IMR-90 (cell line): ENCODE data around the gene GRM8. TPM values are rescaled to one million over a fixed set of nuclear protein-coding genes. Genes with fewer than 3 reads are reported as not detected.

Source experiments
- ATAC-seq: fragments of 200-7000 bp; cut with Tn5 transposase; 2 replicates; pipeline ENCODE4 v1.9.1; 2020; ENCODE audit warnings: low read depth, mild to moderate bottlenecking, moderate library complexity
- BruUV-seq: library from RNA; stranded (reverse); fragments of 400-500 nt; replicated peaks from 2 replicates; lab custom pipeline; 2021; lab: Mats Ljungman, UMichigan
- CTCF ChIA-PET: fragments of 300-600 bp; formaldehyde crosslinking; extraction: SDS; loops from one replicate; lab custom pipeline; 2021; ENCODE audit warnings: antibody characterized with exemption; lab: Yijun Ruan, JAX
- POLR2A ChIA-PET: fragments of 300-600 bp; sonication (Branson Sonifier 250); formaldehyde crosslinking; loops from one replicate; lab custom pipeline; 2022; ENCODE audit warnings: antibody characterized with exemption; ENCODE audit not compliant: unreplicated experiment; lab: Charles Lee
- DNase-seq: peaks from one replicate; pipeline ENCODE4 v3.0.0; 2013
- H2AFZ ChIP-seq: replicated peaks from 2 replicates; pipeline ENCODE3; 2013; ENCODE audit warnings: low read length, mild to moderate bottlenecking; ENCODE audit not compliant: poor library complexity
- H2AK5ac ChIP-seq: 2 replicates; pipeline ENCODE4 v1.6.1; 2013; ENCODE audit warnings: low read depth, low read length, inconsistent platforms
- H2AK9ac ChIP-seq: replicated peaks from 2 replicates; pipeline ENCODE3; 2013; ENCODE audit warnings: mild to moderate bottlenecking, low read depth, low read length, moderate library complexity; ENCODE audit not compliant: poor library complexity
- H2BK120ac ChIP-seq: 2 replicates; pipeline ENCODE4 v1.6.1; 2013; ENCODE audit warnings: low read depth, low read length, inconsistent platforms
- H2BK15ac ChIP-seq: 3 replicates; pipeline ENCODE4 v1.6.1; 2013; ENCODE audit warnings: low read depth, low read length, inconsistent platforms
- H2BK20ac ChIP-seq: 2 replicates; pipeline ENCODE4 v1.6.1; 2013; ENCODE audit warnings: low read depth, mild to moderate bottlenecking, inconsistent platforms, low read length, moderate library complexity
- H2BK5ac ChIP-seq: 2 replicates; pipeline ENCODE4 v1.6.1; 2013; ENCODE audit warnings: mild to moderate bottlenecking, low read depth, low read length, inconsistent platforms; ENCODE audit not compliant: poor library complexity, severe bottlenecking
- H3K14ac ChIP-seq: replicated peaks from 2 replicates; pipeline ENCODE4 v1.6.1; 2013; ENCODE audit warnings: low read depth, low read length, inconsistent platforms
- H3K18ac ChIP-seq: 2 replicates; pipeline ENCODE4 v1.6.1; 2013; ENCODE audit warnings: low read depth, low read length, control low read depth
- H3K23ac ChIP-seq: 2 replicates; pipeline ENCODE4 v1.6.1; 2013; ENCODE audit warnings: low read depth, low read length, inconsistent platforms
- H3K27ac ChIP-seq: 2 replicates; pipeline ENCODE4 v1.5.1; 2013; ENCODE audit warnings: mild to moderate bottlenecking, control low read depth, low read length; ENCODE audit not compliant: insufficient read depth
- H3K27me3 ChIP-seq: 2 replicates; pipeline ENCODE4 v1.6.1; 2013; ENCODE audit warnings: low read length; ENCODE audit not compliant: control insufficient read depth, insufficient read depth
- H3K36me3 ChIP-seq: 2 replicates; pipeline ENCODE4 v1.6.1; 2013; ENCODE audit warnings: low read length, mixed read lengths; ENCODE audit not compliant: control insufficient read depth, insufficient read depth
- H3K4ac ChIP-seq: 2 replicates; pipeline ENCODE4 v1.6.1; 2013; ENCODE audit warnings: low read depth, low read length, inconsistent platforms
- H3K4me1 ChIP-seq: 2 replicates; pipeline ENCODE4 v1.6.1; 2013; ENCODE audit warnings: low read length, mixed read lengths; ENCODE audit not compliant: control insufficient read depth, insufficient read depth
- H3K4me2 ChIP-seq: 2 replicates; pipeline ENCODE4 v1.6.1; 2013; ENCODE audit warnings: low read depth, mild to moderate bottlenecking, control low read depth, low read length, moderate library complexity
- H3K4me3 ChIP-seq: 2 replicates; pipeline ENCODE4 v1.5.1; 2013; ENCODE audit warnings: low read depth, mild to moderate bottlenecking, control low read depth, low read length, moderate library complexity; ENCODE audit not compliant: insufficient read depth
- H3K56ac ChIP-seq: 2 replicates; pipeline ENCODE4 v1.6.1; 2013; ENCODE audit warnings: low read length, inconsistent platforms; ENCODE audit not compliant: insufficient read depth; ENCODE audit errors: extremely low read depth
- H3K79me1 ChIP-seq, 2 experiments: 2 replicates each; pipeline ENCODE4 v1.6.1; 2013; ENCODE audit warnings: low read length in 2 of 2, inconsistent platforms in 1 of 2, low read depth in 1 of 2
- H3K9ac ChIP-seq: 2 replicates; pipeline ENCODE4 v1.6.1; 2013; ENCODE audit warnings: low read depth, low read length, control low read depth
- H3K9me1 ChIP-seq: 2 replicates; pipeline ENCODE4 v1.6.1; 2013; ENCODE audit warnings: low read length, inconsistent platforms; ENCODE audit not compliant: insufficient read depth
- H3K9me3 ChIP-seq: 2 replicates; pipeline ENCODE4 v1.6.1; 2013; ENCODE audit warnings: low read length; ENCODE audit not compliant: control insufficient read depth, insufficient read depth
- H4K20me1 ChIP-seq: 2 replicates; pipeline ENCODE4 v1.6.1; 2013; ENCODE audit warnings: low read length, inconsistent platforms; ENCODE audit not compliant: insufficient read depth
- H4K5ac ChIP-seq: 2 replicates; pipeline ENCODE4 v1.6.1; 2013; ENCODE audit warnings: mild to moderate bottlenecking, low read depth, low read length, control low read depth
- H4K8ac ChIP-seq, 2 experiments: 2 replicates each; pipeline ENCODE4 v1.6.1; 2013; ENCODE audit warnings: low read depth in 2 of 2, low read length in 2 of 2, control low read depth in 1 of 2, inconsistent platforms in 1 of 2
- H4K91ac ChIP-seq: 2 replicates; pipeline ENCODE4 v1.6.1; 2013; ENCODE audit warnings: low read depth, low read length, inconsistent platforms; ENCODE audit not compliant: insufficient read depth
- BHLHE40 ChIP-seq: fragments of 150-350 bp; IDR thresholded peaks from 2 replicates; pipeline ENCODE4 v1.6.1; 2016; ENCODE audit warnings: mild to moderate bottlenecking, low read depth, low read length
- CEBPB ChIP-seq: IDR thresholded peaks from 2 replicates; pipeline ENCODE4 v1.6.1; 2012; ENCODE audit warnings: low read depth, low read length, improper control_type of control experiment
- CHD1 ChIP-seq: IDR thresholded peaks from 2 replicates; pipeline ENCODE4 v1.6.1; 2012; ENCODE audit warnings: low read depth, low read length, improper control_type of control experiment
- ELK1 ChIP-seq: fragments of 150-350 bp; IDR thresholded peaks from 2 replicates; pipeline ENCODE4 v1.6.1; 2016; ENCODE audit warnings: low read depth, mild to moderate bottlenecking, low read length, moderate library complexity, borderline replicate concordance
- MAFK ChIP-seq: IDR thresholded peaks from 2 replicates; pipeline ENCODE4 v1.6.1; 2012; ENCODE audit warnings: low read depth, low read length, improper control_type of control experiment
- MAZ ChIP-seq: IDR thresholded peaks from 2 replicates; pipeline ENCODE4 v1.6.1; 2012; ENCODE audit warnings: low read depth, mild to moderate bottlenecking, low read length, improper control_type of control experiment, moderate library complexity, borderline replicate concordance
- MXI1 ChIP-seq: IDR thresholded peaks from 2 replicates; pipeline ENCODE4 v1.6.1; 2012; ENCODE audit warnings: low read depth, mild to moderate bottlenecking, low read length, moderate library complexity, borderline replicate concordance
- NFE2L2 ChIP-seq: fragments of 150-350 bp; IDR thresholded peaks from 2 replicates; pipeline ENCODE4 v1.6.1; 2016; ENCODE audit warnings: low read depth, mild to moderate bottlenecking, low read length
- RAD21 ChIP-seq: IDR thresholded peaks from 2 replicates; pipeline ENCODE4 v1.6.1; 2012; ENCODE audit warnings: low read length, improper control_type of control experiment
- USF2 ChIP-seq: fragments of 150-350 bp; IDR thresholded peaks from 2 replicates; pipeline ENCODE4 v1.6.1; 2017; ENCODE audit warnings: mild to moderate bottlenecking, antibody characterized with exemption, low read length, low read depth
- WGBS, 2 experiments: methylation state at CpG; one replicate each; pipeline versions ENCODE4 v1.1.5 to v1.1.7; 2013; ENCODE audit warnings: missing lambda C conversion rate in 2 of 2; ENCODE audit not compliant: insufficient read length in 1 of 2; ENCODE audit errors: extremely low coverage in 2 of 2; 5-methylcytosine and 5-hydroxymethylcytosine counted together
- dilution Hi-C: fragments of 300-500 bp; cut with HindIII; formaldehyde crosslinking; loops from one replicate; pipeline ENCODE4 v1.14.3; 2018; ENCODE audit warnings: low sequenced_read_pairs; ENCODE audit not compliant: unreplicated experiment
- in situ Hi-C: fragments of 300-500 bp; cut with MboI; formaldehyde crosslinking; loops from 3 replicates; pipeline ENCODE4 v1.14.3; 2019; ENCODE audit warnings: low sequenced_read_pairs, inconsistent platforms, mixed read lengths
- intact Hi-C: fragments of 100-400 bp; cut with micrococcal nuclease; formaldehyde crosslinking; loops from 2 replicates; pipeline ENCODE4 v1.10.0; 2022
- polyA plus RNA-seq, 3 experiments: library from polyadenylated mRNA; depleted of rRNA; stranded (reverse); fragments of >200 nt; gene quantifications; 2 replicates each; pipeline ENCODE4 v1.2.3, GENCODE V29; 2012; ENCODE audit warnings: low replicate concordance in 1 of 3
- total RNA-seq: library from RNA; depleted of rRNA; stranded (reverse); fragments of >200 nt; gene quantifications from 2 replicates; pipeline ENCODE4 v1.2.3, GENCODE V29; 2012

The GRM8 gene
- total and polyA plus RNA-seq, 2 of the 4 experiments (the other 2 are of a cell fraction): not detected

- WGBS, 2 experiments: no CpG with 5 or more reads among the region's 1 CpG
- dilution Hi-C loops: no loop called here
Observed at GRCh38 chr7:127221731-127222130, 31.0 kb downstream of the GRM8 start.

More at GRCh38 chr7:127221731-127222130, 31.0 kb downstream of the GRM8 start:
- Histone ChIP-seq H3K56ac (no peak overlapping the region), H2BK120ac (no peak overlapping the region), H3K4ac (no peak overlapping the region), H3K9me3 (no peaks in the 10 kb centered on the region; the same call in 1 of the 2 replicates), H3K4me3 (no peak overlapping the region), H4K8ac (no peak overlapping the region), H2BK20ac (no peak overlapping the region), H3K4me1 (no peaks in the 10 kb centered on the region), H2BK15ac (no peak overlapping the region), H4K20me1 (no peaks in the 10 kb centered on the region), H2AK5ac (no peak overlapping the region), H3K14ac (no peak overlapping the region), H3K27me3 (no peaks in the 10 kb centered on the region), H2AFZ (no peak overlapping the region), H4K5ac (no peak overlapping the region), H3K27ac (no peak overlapping the region), H4K91ac (no peak overlapping the region), H3K4me2 (no peak overlapping the region), H3K18ac (no peak overlapping the region), H3K9ac (no peak overlapping the region), H3K79me1 (no peaks in the 10 kb centered on the region), H3K9me1 (no peaks in the 10 kb centered on the region), H2AK9ac (no peak overlapping the region), H3K23ac (no peak overlapping the region), H2BK5ac (no peak overlapping the region), H3K36me3 (no peaks in the 10 kb centered on the region)
- BruUV-seq: no TSS peak
- TF ChIP-seq RAD21: no peak
- TF ChIP-seq USF2: no peak
- TF ChIP-seq MXI1: no peak
- no peak for TF ChIP-seq NFE2L2
- no peak for TF ChIP-seq CHD1
- TF ChIP-seq MAFK: no peak
- no peak for TF ChIP-seq MAZ
- no peak for TF ChIP-seq CEBPB
- no peak for TF ChIP-seq ELK1
- no peak for TF ChIP-seq BHLHE40
- ChIA-PET CTCF (no interaction called here), POLR2A (no interaction called here)
- in situ Hi-C loops (no loop called here), intact Hi-C loops (no loop called here)
- DNase-seq: no peak
- no peak for ATAC-seq
